H9 (cell line): Measurements from ENCODE around the gene KRTAP2-3. TPM values are rescaled to one million over a fixed set of nuclear protein-coding genes. Genes with fewer than 3 reads are reported as not detected.

Experiments used
- DNase-seq: peaks from one replicate; pipeline ENCODE4 v3.0.0-alpha.2; 2017
- H2AFZ ChIP-seq: one replicate; pipeline ENCODE4 v1.6.1; 2013; ENCODE audit warnings: mild to moderate bottlenecking, low read length, control low read depth, moderate library complexity
- H2AK5ac ChIP-seq: 2 replicates; pipeline ENCODE4 v1.6.1; 2013; ENCODE audit warnings: low read length, control low read depth, mixed read lengths; ENCODE audit not compliant: insufficient read length
- H2BK120ac ChIP-seq: one replicate; pipeline ENCODE4 v1.6.1; 2013; ENCODE audit warnings: low read depth, mild to moderate bottlenecking, low read length, control low read depth, inconsistent platforms; ENCODE audit not compliant: poor library complexity, severe bottlenecking
- H2BK12ac ChIP-seq: 2 replicates; pipeline ENCODE4 v1.6.1; 2013; ENCODE audit warnings: low read length, control low read depth, mixed read lengths, low read depth; ENCODE audit not compliant: insufficient read length
- H2BK15ac ChIP-seq: 2 replicates; pipeline ENCODE4 v1.6.1; 2013; ENCODE audit warnings: low read depth, low read length, control low read depth
- H2BK20ac ChIP-seq: one replicate; pipeline ENCODE4 v1.6.1; 2013; ENCODE audit warnings: low read depth, mild to moderate bottlenecking, low read length, control low read depth, inconsistent platforms; ENCODE audit not compliant: poor library complexity, severe bottlenecking
- H2BK5ac ChIP-seq: 2 replicates; pipeline ENCODE4 v1.6.1; 2013; ENCODE audit warnings: low read length, control low read depth, mixed read lengths; ENCODE audit not compliant: insufficient read length
- H3K14ac ChIP-seq: 2 replicates; pipeline ENCODE4 v1.6.1; 2013; ENCODE audit warnings: low read length, control low read depth; ENCODE audit not compliant: insufficient read depth
- H3K18ac ChIP-seq: 2 replicates; pipeline ENCODE4 v1.6.1; 2013; ENCODE audit warnings: low read depth, mild to moderate bottlenecking, mixed read lengths, low read length, control low read depth; ENCODE audit not compliant: insufficient read length
- H3K23ac ChIP-seq: 2 replicates; pipeline ENCODE4 v1.6.1; 2013; ENCODE audit warnings: low read length, control low read depth, mixed read lengths, low read depth; ENCODE audit not compliant: insufficient read length
- H3K23me2 ChIP-seq: 2 replicates; pipeline ENCODE4 v1.6.1; 2013; ENCODE audit warnings: low read depth, mild to moderate bottlenecking, mixed read lengths, low read length, control low read depth; ENCODE audit not compliant: insufficient read length, poor library complexity, severe bottlenecking
- H3K27ac ChIP-seq: 2 replicates; pipeline ENCODE4 v1.5.1; 2013; ENCODE audit warnings: low read length, control low read depth, mixed read lengths, low read depth; ENCODE audit not compliant: insufficient read length
- H3K27me3 ChIP-seq: 2 replicates; pipeline ENCODE4 v1.6.1; 2013; ENCODE audit warnings: low read length, control low read depth, inconsistent platforms; ENCODE audit not compliant: insufficient read depth
- H3K4ac ChIP-seq: 2 replicates; pipeline ENCODE4 v1.6.1; 2013; ENCODE audit warnings: low read depth, mild to moderate bottlenecking, control low read depth, inconsistent platforms, low read length, moderate library complexity
- H3K4me1 ChIP-seq: 2 replicates; pipeline ENCODE4 v1.6.1; 2013; ENCODE audit warnings: low read length, control low read depth, inconsistent platforms; ENCODE audit not compliant: insufficient read depth
- H3K4me2 ChIP-seq: 2 replicates; pipeline ENCODE4 v1.6.1; 2013; ENCODE audit warnings: low read length, control low read depth, mixed read lengths; ENCODE audit not compliant: insufficient read length, insufficient read depth
- H3K56ac ChIP-seq: 2 replicates; pipeline ENCODE4 v1.6.1; 2013; ENCODE audit warnings: low read depth, mild to moderate bottlenecking, mixed read lengths, low read length, control low read depth; ENCODE audit not compliant: insufficient read length
- H3K79me1 ChIP-seq: 2 replicates; pipeline ENCODE4 v1.6.1; 2013; ENCODE audit warnings: low read depth, mild to moderate bottlenecking, moderate library complexity, low read length, control low read depth, inconsistent platforms; ENCODE audit not compliant: insufficient read depth, poor library complexity, severe bottlenecking
- H3K79me2 ChIP-seq: 2 replicates; pipeline ENCODE4 v1.6.1; 2013; ENCODE audit warnings: low read length, control low read depth, inconsistent platforms; ENCODE audit not compliant: insufficient read depth
- H3K9ac ChIP-seq: 2 replicates; pipeline ENCODE4 v1.6.1; 2013; ENCODE audit warnings: low read length, control low read depth, mixed read lengths; ENCODE audit not compliant: insufficient read length; ENCODE audit errors: extremely low read depth
- H3K9me3 ChIP-seq: one replicate; pipeline ENCODE4 v1.6.1; 2013; ENCODE audit warnings: low read depth, low read length, inconsistent platforms; ENCODE audit not compliant: control insufficient read depth
- H3T11ph ChIP-seq: one replicate; pipeline ENCODE4 v1.6.1; 2013; ENCODE audit warnings: mild to moderate bottlenecking, low read length, control low read depth, inconsistent platforms
- H4K20me1 ChIP-seq: one replicate; pipeline ENCODE4 v1.6.1; 2013; ENCODE audit not compliant: control insufficient read depth, insufficient read length, insufficient read depth
- H4K5ac ChIP-seq: 2 replicates; pipeline ENCODE4 v1.6.1; 2013; ENCODE audit warnings: low read depth, mild to moderate bottlenecking, mixed read lengths, low read length, control low read depth; ENCODE audit not compliant: insufficient read length
- H4K8ac ChIP-seq: replicated peaks from 2 replicates; pipeline ENCODE4 v1.6.1; 2013; ENCODE audit warnings: low read length, control low read depth, mixed read lengths, low read depth; ENCODE audit not compliant: insufficient read length
- H4K91ac ChIP-seq: 2 replicates; pipeline ENCODE4 v1.6.1; 2013; ENCODE audit warnings: low read depth, mild to moderate bottlenecking, moderate library complexity, mixed read lengths, low read length, control low read depth; ENCODE audit not compliant: insufficient read length
- H3K27ac Mint-ChIP-seq, 3 experiments: 2 replicates in 2 of 3; 3 replicates in 1 of 3; pipeline ENCODE4 v1.8.0; 2020 to 2021; ENCODE audit warnings: mixed read lengths in 3 of 3, mild to moderate bottlenecking in 1 of 3, moderate library complexity in 1 of 3
- H3K27me3 Mint-ChIP-seq: 2 replicates; pipeline ENCODE4 v1.8.0; 2021; ENCODE audit warnings: low read depth, mild to moderate bottlenecking, moderate library complexity, mixed read lengths
- H3K36me3 Mint-ChIP-seq, 3 experiments: 2 replicates in 2 of 3; 3 replicates in 1 of 3; pipeline ENCODE4 v1.8.0; 2020 to 2021; ENCODE audit warnings: low read depth in 3 of 3, mixed read lengths in 3 of 3; ENCODE audit not compliant: insufficient read depth in 1 of 3
- H3K4me1 Mint-ChIP-seq, 2 experiments: 2 replicates each; pipeline ENCODE4 v1.8.0; 2020; ENCODE audit warnings: mixed read lengths in 2 of 2
- H3K4me3 Mint-ChIP-seq, 2 experiments: 2 replicates in 1 of 2; 3 replicates in 1 of 2; pipeline ENCODE4 v1.8.0; 2020 to 2021; ENCODE audit warnings: mild to moderate bottlenecking in 2 of 2, mixed read lengths in 2 of 2, moderate library complexity in 1 of 2
- H3K9me3 Mint-ChIP-seq, 2 experiments: 2 replicates in 1 of 2; 3 replicates in 1 of 2; pipeline ENCODE4 v1.8.0; 2020; ENCODE audit warnings: mild to moderate bottlenecking in 2 of 2, mixed read lengths in 2 of 2, moderate library complexity in 1 of 2
- CTCF ChIP-seq: fragments of 200-600 bp; sonication (generic); conservative IDR thresholded peaks from 3 replicates; pipeline ENCODE4 v1.8.0; 2021; ENCODE audit warnings: antibody characterized with exemption, mild to moderate bottlenecking
- WGBS: extraction: QIAGEN DNeasy Blood & Tissue Kit; methylation state at CpG from one replicate; pipeline ENCODE4 v1.1.7; 2013; ENCODE audit warnings: missing lambda C conversion rate, low lambda C conversion rate, mixed read lengths; ENCODE audit not compliant: insufficient read length; ENCODE audit errors: extremely low coverage; 5-methylcytosine and 5-hydroxymethylcytosine counted together
- total RNA-seq: library from RNA; stranded (reverse); gene quantifications from 2 replicates; pipeline ENCODE4 v1.2.1, GENCODE V29; 2021

Gene KRTAP2-3
- total RNA-seq, 1 experiment from 2014 or later: not detected

DNA sequence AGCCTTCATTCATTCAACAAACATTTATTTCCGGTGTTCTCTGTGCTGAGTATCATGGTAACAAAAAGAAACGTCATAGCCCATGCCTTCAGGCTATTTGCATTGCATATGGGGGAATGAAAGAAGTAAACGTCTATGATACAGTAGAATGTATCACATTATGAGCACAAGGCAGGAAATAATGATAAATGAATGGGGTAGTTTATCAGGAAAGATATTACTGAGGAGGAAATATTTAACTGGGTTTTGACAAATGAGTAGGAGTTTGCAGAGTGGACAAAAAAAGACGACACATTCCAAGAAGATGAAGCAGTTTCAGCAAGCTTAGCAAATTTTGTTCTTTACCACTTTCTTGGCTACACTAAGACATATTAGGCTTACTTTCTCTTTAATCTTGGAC, 22.7 kb upstream of the KRTAP2-3 start:
- no peak overlapping the region for H3K4me3 Mint-ChIP-seq
- Histone ChIP-seq H4K5ac (no peak overlapping the region), H3K79me2 (no peaks in the 10 kb centered on the region), H3K4me1 (no peaks in the 10 kb centered on the region), H4K20me1 (no peaks in the 10 kb centered on the region), H3K14ac (no peak overlapping the region), H2BK12ac (no peak overlapping the region), H2AFZ (no peak overlapping the region), H3K9ac (no peak overlapping the region), H2BK5ac (no peak overlapping the region), H3K4ac (no peak overlapping the region), H3K23ac (no peak overlapping the region), H3K4me2 (no peak overlapping the region), H3T11ph (no peak overlapping the region), H3K9me3 (no peaks in the 10 kb centered on the region), H3K56ac (no peak overlapping the region), H3K23me2 (no peaks in the 10 kb centered on the region), H2BK20ac (no peak overlapping the region), H2AK5ac (no peak overlapping the region), H2BK120ac (no peak overlapping the region), H3K27me3 (no peaks in the 10 kb centered on the region), H4K91ac (no peak overlapping the region), H2BK15ac (no peak overlapping the region), H3K18ac (no peak overlapping the region), H3K27ac (no peak overlapping the region), H3K79me1 (no peaks in the 10 kb centered on the region), H4K8ac (no peak overlapping the region)
- TF ChIP-seq CTCF: no peak
- no peaks in the 10 kb centered on the region; the same call in 1 of the 2 replicates for H3K27me3 Mint-ChIP-seq
- no peaks in the 10 kb centered on the region for H3K36me3 Mint-ChIP-seq
- H3K4me1 Mint-ChIP-seq: peaks cover 9 to 12% of the 10 kb centered on the region in 2 experiments
- no peaks in the 10 kb centered on the region; a peak in 1 of 5 replicates for H3K9me3 Mint-ChIP-seq
- no peak for DNase-seq
- no CpG with 5 or more reads among the region's 4 CpGs for WGBS
- no peak overlapping the region for H3K27ac Mint-ChIP-seq
